GM12878 (cell line): ENCODE measurements around the gene PTPN20. TPM values are rescaled to one million over a fixed set of nuclear protein-coding genes. Genes with fewer than 3 reads are reported as not detected.

Experiments used
- ATAC-seq: fragments of 200-7000 bp; cut with Tn5 transposase; 3 replicates; pipeline ENCODE4 v1.9.1; 2020; ENCODE audit warnings: mild to moderate bottlenecking, moderate library complexity
- BruUV-seq: library from RNA; stranded (reverse); fragments of 400-500 nt; replicated peaks from 2 replicates; lab custom pipeline; 2021; lab: Mats Ljungman, UMichigan
- CTCF ChIA-PET: fragments of 300-600 bp; sonication (Branson Sonifier 250); formaldehyde crosslinking; extraction: SDS; loops from one replicate; lab custom pipeline; 2021; ENCODE audit warnings: inconsistent platforms; lab: Yijun Ruan, JAX
- POLR2A ChIA-PET: fragments of 350-600 bp; formaldehyde crosslinking; extraction: SDS; loops from one replicate; lab custom pipeline; 2021; ENCODE audit warnings: inconsistent platforms; lab: Charles Lee
- RAD21 ChIA-PET: fragments of 300-600 bp; sonication (Branson Sonifier 250); formaldehyde crosslinking; loops from one replicate; lab custom pipeline; 2023; ENCODE audit warnings: antibody characterized with exemption; ENCODE audit not compliant: unreplicated experiment; lab: Charles Lee
- SMC1A ChIA-PET: fragments of 300-600 bp; sonication (Branson Sonifier 250); formaldehyde crosslinking; loops from one replicate; lab custom pipeline; 2023; ENCODE audit not compliant: unreplicated experiment, uncharacterized antibody; lab: Charles Lee
- DNase-seq: peaks from one replicate; pipeline ENCODE4 v3.0.0-alpha.2; 2011; ENCODE audit warnings: low read depth, low spot score
- FAIRE-seq: peaks from 3 replicates; lab custom pipeline; 2011; peaks lifted over from hg19 to GRCh38; lab: Jason Lieb, UNC
- H2AFZ ChIP-seq: 2 replicates; pipeline ENCODE4 v1.6.0; 2011; ENCODE audit warnings: low read depth, low read length, control low read depth; ENCODE audit not compliant: control insufficient read depth
- H3K27ac ChIP-seq: 2 replicates; pipeline ENCODE4 v1.5.1; 2011; ENCODE audit warnings: control low read depth; ENCODE audit not compliant: control insufficient read depth, insufficient read depth
- H3K27me3 ChIP-seq, 2 experiments: replicated peaks in 1 of 2; 2 replicates each; pipeline versions ENCODE4 v1.6.0 to v1.6.1; 2011; ENCODE audit warnings: low read length in 1 of 2; ENCODE audit not compliant: control insufficient read depth in 2 of 2, insufficient read depth in 2 of 2
- H3K36me3 ChIP-seq, 2 experiments: 2 replicates each; pipeline ENCODE4 v1.5.1; 2011; ENCODE audit warnings: low read length in 1 of 2; ENCODE audit not compliant: control insufficient read depth in 2 of 2, insufficient read depth in 2 of 2
- H3K4me1 ChIP-seq: 2 replicates; pipeline ENCODE4 v1.6.1; 2011; ENCODE audit warnings: mild to moderate bottlenecking, low read length, moderate library complexity, mixed read lengths; ENCODE audit not compliant: control insufficient read depth, insufficient read depth
- H3K4me2 ChIP-seq: 2 replicates; pipeline ENCODE4 v1.6.0; 2011; ENCODE audit warnings: control low read depth; ENCODE audit not compliant: control insufficient read depth, insufficient read depth
- H3K4me3 ChIP-seq: fragments of 200-600 bp; sonication (generic); 2 replicates; pipeline ENCODE4 v1.5.1; 2016
- H3K79me2 ChIP-seq: 2 replicates; pipeline ENCODE4 v1.6.0; 2011; ENCODE audit warnings: low read length; ENCODE audit not compliant: control insufficient read depth, insufficient read depth
- H3K9ac ChIP-seq: 2 replicates; pipeline ENCODE4 v1.8.0; 2011; ENCODE audit warnings: low read length, control low read depth, mixed read lengths; ENCODE audit not compliant: control insufficient read depth, insufficient read depth
- H3K9me3 ChIP-seq: replicated peaks from 3 replicates; pipeline ENCODE4 v1.5.1; 2011; ENCODE audit warnings: mild to moderate bottlenecking, low read length; ENCODE audit not compliant: control insufficient read depth, insufficient read depth
- H4K20me1 ChIP-seq: 2 replicates; pipeline ENCODE4 v1.6.0; 2011; ENCODE audit not compliant: control insufficient read depth, insufficient read depth
- BRCA1 ChIP-seq: IDR thresholded peaks from 2 replicates; pipeline ENCODE4 v1.6.1; 2011; ENCODE audit warnings: low read depth, low read length, improper control_type of control experiment
- CBX5 ChIP-seq: sonication (generic); IDR thresholded peaks from 2 replicates; pipeline ENCODE4 v1.6.1; 2016; ENCODE audit warnings: low read depth, moderate library complexity, mild to moderate bottlenecking, inconsistent platforms
- DPF2 ChIP-seq: fragments of 450-650 bp; IDR thresholded peaks from 2 replicates; pipeline ENCODE4 v1.6.1; 2017; ENCODE audit warnings: mild to moderate bottlenecking
- MEF2B ChIP-seq: fragments of 450-650 bp; IDR thresholded peaks from 2 replicates; pipeline ENCODE4 v1.6.1; 2018; ENCODE audit warnings: mild to moderate bottlenecking, moderate library complexity; ENCODE audit not compliant: partially characterized antibody, poor library complexity, severe bottlenecking
- MTA3 ChIP-seq: IDR thresholded peaks from 2 replicates; pipeline ENCODE4 v1.6.1; 2012; ENCODE audit warnings: low read length, inconsistent platforms, borderline replicate concordance
- NR2C2 ChIP-seq: IDR thresholded peaks from 2 replicates; pipeline ENCODE4 v1.6.1; 2011; ENCODE audit warnings: borderline replicate concordance, low read depth; ENCODE audit not compliant: control insufficient read depth, insufficient read length
- RCOR1 ChIP-seq: conservative IDR thresholded peaks from 2 replicates; pipeline ENCODE4 v1.6.1; 2012; ENCODE audit warnings: low read depth, low read length, improper control_type of control experiment
- RFX5 ChIP-seq: IDR thresholded peaks from 2 replicates; pipeline ENCODE4 v1.6.1; 2011; ENCODE audit warnings: low read depth, low read length, improper control_type of control experiment
- SMC3 ChIP-seq: IDR thresholded peaks from 2 replicates; pipeline ENCODE4 v1.6.1; 2011; ENCODE audit warnings: low read length, improper control_type of control experiment, borderline replicate concordance
- WGBS: methylation state at CpG from one replicate; pipeline ENCODE4 v1.1.6; 2016; ENCODE audit warnings: low lambda C conversion rate; ENCODE audit not compliant: insufficient replicate concordance, insufficient coverage; ENCODE audit errors: missing lambda C conversion rate; 5-methylcytosine and 5-hydroxymethylcytosine counted together
- in situ Hi-C: fragments of 300-500 bp; cut with MboI; formaldehyde crosslinking; loops from 9 replicates; pipeline ENCODE4 v1.14.3; 2018; ENCODE audit warnings: mixed read lengths
- intact Hi-C: fragments of 100-400 bp; cut with micrococcal nuclease; formaldehyde crosslinking; loops from one replicate; pipeline ENCODE4 v1.14.2; 2022; ENCODE audit not compliant: unreplicated experiment
- polyA plus RNA-seq, 11 experiments: library from polyadenylated mRNA; depleted of rRNA in 4 of 11; unstranded in 6 of 11; stranded (reverse) in 5 of 11; fragments of >200 nt; fragmentation: Nextera tagmentation in 4 of 11; fragmentation: Illumina TruSeq in 1 of 11; extraction: Ambion mirVana in 4 of 11; extraction: Trizol in 1 of 11; gene quantifications; 1 replicate in 1 of 11; 2 replicates in 10 of 11; pipeline versions ENCODE4 v1.2.1 to v1.2.3, GENCODE V29; 2011 to 2016; ENCODE audit warnings: inconsistent platforms in 2 of 11, missing spikeins in 2 of 11, low read depth in 1 of 11
- total RNA-seq, 4 experiments: library from RNA; depleted of rRNA in 3 of 4; stranded (reverse); fragments of >200 nt in 3 of 4; fragmentation: Illumina TruSeq in 1 of 4; extraction: Trizol in 1 of 4; gene quantifications; 2 replicates each; pipeline versions ENCODE4 v1.2.1 to v1.2.3, GENCODE V29; 2013 to 2021
- TF ChIP-seq, protein P1 (sequence below): fragments of 150-350 bp; IDR thresholded peaks from 2 replicates; pipeline ENCODE4 v1.6.1; 2016; ENCODE audit warnings: low read depth, low read length

The PTPN20 gene
- total and polyA plus RNA-seq, 10 of the 15 experiments (the other 5 are each of a cell fraction or from before 2014, with no cell fraction given), result 0.04 to 3.4 (median 0.10) TPM; not detected in 4

DNA sequence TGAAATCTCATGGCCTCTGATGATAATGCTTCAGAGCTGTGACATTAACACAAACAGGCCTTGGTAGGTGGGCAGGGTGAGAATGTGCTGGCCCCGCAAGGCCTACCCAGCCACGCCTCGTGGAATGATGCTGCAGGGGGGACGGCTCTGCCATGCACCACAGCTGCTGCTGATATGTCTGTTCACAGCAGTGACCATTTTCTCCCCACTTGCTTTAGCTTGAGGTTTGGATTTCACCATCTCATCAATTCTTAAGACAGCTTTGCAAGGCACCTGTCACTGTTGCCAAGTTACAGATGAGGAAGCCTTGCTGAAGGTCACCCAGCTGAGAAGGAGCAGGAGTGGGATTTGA is 128.3 kb downstream of the PTPN20 start:
- no peak overlapping the region for H2AFZ ChIP-seq
- H3K4me3 ChIP-seq, result no peak overlapping the region
- no peaks in the 10 kb centered on the region for H4K20me1 ChIP-seq
- no peak overlapping the region for H3K27ac ChIP-seq
- ChIA-PET RAD21 (no interaction called here), CTCF (interaction anchor here (1.2 to 1.6 kb wide), 2 partner anchors 8 to 14 kb away, joined by 5 read pairs; no protein-coding TSS in a partner anchor)
- no peaks in the 10 kb centered on the region for H3K4me1 ChIP-seq
- H3K36me3 ChIP-seq, result no peaks in the 10 kb centered on the region
- 38% methylated on average over 4 of the region's 4 CpGs for WGBS
- intact Hi-C loops (no loop called here), in situ Hi-C loops (no loop called here)
- H3K9me3 ChIP-seq, result no peaks in the 10 kb centered on the region
- no peaks in the 10 kb centered on the region for H3K79me2 ChIP-seq
- peaks cover 2 to 4% of the 10 kb centered on the region in 2 experiments; a peak in 3 of 4 replicates for H3K27me3 ChIP-seq
- ATAC-seq, result no peak
- no peak overlapping the region for H3K4me2 ChIP-seq
- TF ChIP-seq DPF2 (no peak), RCOR1 (no peak), NR2C2 (no peak), RFX5 (no peak), MTA3 (no peak), MEF2B (no peak), BRCA1 (no peak), SMC3 (no peak), CBX5 (no peak)
- TF ChIP-seq, protein P1, sequence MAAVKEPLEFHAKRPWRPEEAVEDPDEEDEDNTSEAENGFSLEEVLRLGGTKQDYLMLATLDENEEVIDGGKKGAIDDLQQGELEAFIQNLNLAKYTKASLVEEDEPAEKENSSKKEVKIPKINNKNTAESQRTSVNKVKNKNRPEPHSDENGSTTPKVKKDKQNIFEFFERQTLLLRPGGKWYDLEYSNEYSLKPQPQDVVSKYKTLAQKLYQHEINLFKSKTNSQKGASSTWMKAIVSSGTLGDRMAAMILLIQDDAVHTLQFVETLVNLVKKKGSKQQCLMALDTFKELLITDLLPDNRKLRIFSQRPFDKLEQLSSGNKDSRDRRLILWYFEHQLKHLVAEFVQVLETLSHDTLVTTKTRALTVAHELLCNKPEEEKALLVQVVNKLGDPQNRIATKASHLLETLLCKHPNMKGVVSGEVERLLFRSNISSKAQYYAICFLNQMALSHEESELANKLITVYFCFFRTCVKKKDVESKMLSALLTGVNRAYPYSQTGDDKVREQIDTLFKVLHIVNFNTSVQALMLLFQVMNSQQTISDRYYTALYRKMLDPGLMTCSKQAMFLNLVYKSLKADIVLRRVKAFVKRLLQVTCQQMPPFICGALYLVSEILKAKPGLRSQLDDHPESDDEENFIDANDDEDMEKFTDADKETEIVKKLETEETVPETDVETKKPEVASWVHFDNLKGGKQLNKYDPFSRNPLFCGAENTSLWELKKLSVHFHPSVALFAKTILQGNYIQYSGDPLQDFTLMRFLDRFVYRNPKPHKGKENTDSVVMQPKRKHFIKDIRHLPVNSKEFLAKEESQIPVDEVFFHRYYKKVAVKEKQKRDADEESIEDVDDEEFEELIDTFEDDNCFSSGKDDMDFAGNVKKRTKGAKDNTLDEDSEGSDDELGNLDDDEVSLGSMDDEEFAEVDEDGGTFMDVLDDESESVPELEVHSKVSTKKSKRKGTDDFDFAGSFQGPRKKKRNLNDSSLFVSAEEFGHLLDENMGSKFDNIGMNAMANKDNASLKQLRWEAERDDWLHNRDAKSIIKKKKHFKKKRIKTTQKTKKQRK, result no peak
- TF ChIP-seq, all 136 proteins: peak for 0
- ChIA-PET POLR2A (no interaction called here), SMC1A (no interaction called here)
- BruUV-seq, result no TSS peak
- no peak for FAIRE-seq
- no peak for DNase-seq
- H3K9ac ChIP-seq, result no peak overlapping the region
